Renal cortex interstitium (tissue), 11 donors: Measurements from ENCODE around the gene POPDC3. TPM values are rescaled to one million over a fixed set of nuclear protein-coding genes. Genes with fewer than 3 reads are reported as not detected.
"Not testable (repeated sequence)": the region's sequence is repeated elsewhere in the genome, so short reads cannot be mapped to it uniquely, and the experiment has no call there.

ENCODE experiments used
- DNase-seq, 11 donors: peaks; one replicate each; pipeline ENCODE4 v3.0.0-alpha.2; 2013; ENCODE audit warnings: low read depth in 9 of 11, low spot score in 4 of 11; ENCODE audit errors: extremely low read depth in 1 of 11
- polyA plus RNA-seq, 3 donors: library from polyadenylated mRNA; unstranded; fragments of 120-200 nt; gene quantifications; one replicate each; pipeline ENCODE4 v1.2.1, GENCODE V29; 2013; ENCODE audit not compliant: insufficient read length in 3 of 3

Gene POPDC3
- polyA plus RNA-seq, 3 donors: 0.19 to 0.37 TPM; not detected in 1

DNA sequence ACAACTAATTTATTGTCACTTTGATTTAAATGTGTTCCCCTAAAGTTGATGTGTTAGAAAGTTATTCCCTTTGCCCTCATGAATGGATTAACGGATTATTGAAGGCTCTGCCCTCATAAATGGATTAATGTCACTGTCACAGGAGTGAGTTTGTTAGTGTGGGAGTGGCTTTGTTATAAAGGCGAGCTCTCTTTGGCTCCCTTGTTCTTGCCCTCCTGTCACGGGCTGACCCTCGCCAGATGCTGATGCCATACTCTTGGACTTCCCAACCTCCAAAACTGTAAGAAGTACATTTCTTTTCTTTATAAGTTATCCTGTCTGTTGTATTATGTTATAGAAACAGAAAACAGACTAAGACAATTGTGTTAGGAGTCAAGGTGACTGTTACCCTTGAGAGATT is 22.7 kb upstream of the POPDC3 start:
- DNase-seq: no peak

DNA sequence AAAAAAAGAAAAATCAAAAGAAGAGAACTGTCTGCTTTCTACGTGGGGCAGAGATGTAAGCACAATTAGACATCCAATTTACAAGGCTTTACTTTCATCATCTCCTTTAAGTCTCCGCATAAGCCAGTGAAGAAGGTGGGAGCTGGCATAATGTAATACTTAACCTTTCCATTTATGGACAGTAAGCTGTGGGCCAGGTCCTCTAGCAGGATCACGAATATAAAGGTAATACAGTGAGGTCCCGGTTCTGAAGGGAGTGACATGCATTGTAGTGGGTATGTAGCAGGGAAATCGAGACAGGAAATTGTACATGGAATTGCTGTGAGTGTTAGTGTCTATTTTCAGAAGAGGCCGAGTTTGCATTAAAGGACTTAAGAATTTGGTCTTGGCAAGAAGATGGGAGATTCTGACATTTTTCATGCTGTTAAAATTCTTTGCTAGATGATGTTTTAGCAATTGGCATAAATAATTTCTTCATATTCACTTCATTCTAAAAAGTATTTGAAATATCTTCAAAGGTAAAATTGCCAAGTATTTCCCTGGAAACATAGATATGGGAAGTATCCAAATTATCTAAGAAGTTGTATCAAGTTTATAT is 20.4 kb upstream of the POPDC3 start:
- DNase-seq: no peak

DNA sequence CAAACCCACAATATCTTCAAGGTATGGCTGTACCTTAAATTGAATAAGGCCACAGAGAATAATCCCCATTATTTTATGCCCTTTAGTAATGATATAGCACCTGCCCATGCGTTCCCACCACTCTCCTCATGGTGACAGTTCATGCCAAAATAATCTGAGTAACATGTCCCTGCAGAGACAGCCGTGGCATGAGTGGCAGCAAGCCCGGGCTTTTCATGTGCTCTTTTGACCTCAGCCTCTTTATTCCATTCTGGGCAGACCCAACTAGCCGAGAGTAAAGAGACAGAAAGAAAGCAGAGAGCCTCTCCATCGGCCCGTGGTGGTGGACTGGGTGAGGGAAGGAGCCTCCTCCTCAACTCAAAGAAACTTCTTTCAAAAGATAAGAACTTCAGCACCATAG is 19.9 kb upstream of the POPDC3 start:
- DNase-seq: no peak

DNA sequence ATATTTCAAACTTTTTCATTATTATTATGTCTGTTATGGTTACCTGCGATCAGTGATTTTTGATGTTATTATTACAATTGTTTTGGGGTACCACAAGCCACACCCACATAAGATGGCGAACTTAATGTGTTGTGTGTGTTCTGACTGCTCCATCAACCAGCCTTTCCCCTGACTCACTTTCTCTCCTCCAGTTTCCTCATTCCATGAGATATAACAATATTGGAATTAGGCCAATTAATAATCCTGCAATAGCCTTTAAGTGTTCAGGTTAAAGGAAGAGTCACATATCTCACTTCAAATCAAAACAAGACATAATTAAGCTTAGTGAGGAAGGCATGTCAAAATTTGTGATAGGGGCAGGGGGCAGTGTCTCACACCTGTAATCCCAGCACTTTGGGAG is 16.3 kb upstream of the POPDC3 start:
- no peak for DNase-seq

DNA sequence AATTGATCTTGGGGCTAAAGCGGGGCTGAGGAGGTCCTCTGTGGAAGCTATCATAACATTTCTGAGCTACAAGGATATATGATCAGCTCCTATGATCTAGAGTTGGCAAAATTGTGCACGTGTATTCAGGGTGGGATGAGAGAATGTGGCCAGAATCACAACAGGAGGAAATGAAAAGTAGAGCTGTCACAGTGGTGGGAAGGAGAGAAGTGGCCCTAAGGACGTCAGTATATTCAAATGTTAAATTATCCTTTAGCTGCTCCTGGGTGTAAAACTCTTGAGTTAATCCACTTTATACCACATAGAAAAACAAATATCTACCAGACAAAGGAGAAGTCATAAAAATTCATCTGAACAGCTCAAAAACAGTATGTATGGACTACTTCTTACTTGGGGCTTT is 14.8 kb upstream of the POPDC3 start:
- DNase-seq: no peak

DNA sequence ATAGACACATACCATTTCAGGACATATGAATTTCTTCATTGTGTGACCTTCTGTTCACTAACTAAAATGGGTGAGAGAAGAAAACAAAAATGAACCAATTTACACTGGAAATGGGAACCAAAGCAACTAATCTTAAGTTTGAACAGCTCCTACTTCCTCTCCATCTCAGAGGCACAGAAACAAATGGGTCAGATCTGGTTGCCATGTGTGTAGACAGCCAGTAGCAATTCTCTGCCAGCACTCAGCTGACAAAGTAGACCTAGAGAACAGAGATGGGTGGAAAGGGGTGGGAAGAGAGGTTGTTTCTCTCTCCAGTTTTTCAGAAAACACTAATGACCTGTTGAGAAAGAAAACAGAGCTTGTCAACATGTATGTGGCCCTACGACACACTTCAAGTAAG is 14.3 kb upstream of the POPDC3 start:
- no peak for DNase-seq

DNA sequence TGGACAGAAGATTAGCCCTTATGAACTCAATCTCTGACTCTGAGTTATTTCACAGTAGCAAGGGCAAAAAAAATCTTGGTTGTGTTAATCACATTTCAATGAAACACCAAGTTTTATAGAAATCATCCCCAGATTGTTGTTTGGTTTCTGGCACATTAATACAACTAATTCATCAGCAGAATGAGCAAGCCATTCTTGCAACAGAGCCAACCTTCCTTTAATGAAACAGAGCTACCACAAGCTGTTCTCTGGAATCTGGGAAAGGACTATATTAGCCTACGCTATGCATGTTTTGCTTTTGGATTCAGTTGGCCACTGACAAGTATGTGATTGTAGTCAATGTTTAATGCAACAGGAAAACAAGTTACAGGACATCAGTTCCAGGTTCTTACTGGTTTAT is 13.8 kb upstream of the POPDC3 start:
- DNase-seq: no peak

DNA sequence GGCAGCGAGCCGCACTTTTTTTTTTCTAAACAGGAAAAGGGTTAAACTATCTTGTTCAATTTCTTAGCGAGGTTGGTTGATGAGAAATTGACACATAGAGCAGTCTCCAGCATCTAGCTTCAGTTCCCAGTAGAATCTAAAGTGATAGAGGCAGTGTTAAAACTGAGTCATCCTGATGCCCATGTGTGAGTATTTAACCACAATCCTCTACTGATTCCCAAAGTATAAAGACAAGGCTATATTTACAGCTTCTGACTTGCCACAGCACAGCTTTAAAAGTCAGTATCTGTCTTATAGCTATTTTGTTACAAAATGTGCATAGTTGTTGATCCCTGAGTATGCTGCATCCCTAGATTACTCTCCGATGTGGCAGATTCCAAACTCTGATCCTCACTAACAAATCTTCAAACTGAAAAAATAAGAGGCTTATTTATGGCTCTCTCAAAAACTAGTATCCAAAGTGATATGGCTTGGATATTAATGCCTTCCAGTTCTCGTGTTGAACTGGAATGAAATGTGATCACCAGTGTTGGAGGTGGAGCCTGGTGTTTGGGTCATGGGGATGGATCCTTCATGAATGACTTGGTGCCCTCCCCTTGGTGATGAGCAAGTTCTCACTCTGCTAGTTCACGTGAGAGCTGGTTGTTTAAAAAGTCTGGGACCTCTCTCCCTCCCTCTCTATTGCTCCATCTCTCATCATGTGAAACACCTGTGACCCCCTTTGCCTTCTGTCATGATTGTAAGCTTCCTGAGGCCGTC is 13.1 kb upstream of the POPDC3 start:
- no peak for DNase-seq

DNA sequence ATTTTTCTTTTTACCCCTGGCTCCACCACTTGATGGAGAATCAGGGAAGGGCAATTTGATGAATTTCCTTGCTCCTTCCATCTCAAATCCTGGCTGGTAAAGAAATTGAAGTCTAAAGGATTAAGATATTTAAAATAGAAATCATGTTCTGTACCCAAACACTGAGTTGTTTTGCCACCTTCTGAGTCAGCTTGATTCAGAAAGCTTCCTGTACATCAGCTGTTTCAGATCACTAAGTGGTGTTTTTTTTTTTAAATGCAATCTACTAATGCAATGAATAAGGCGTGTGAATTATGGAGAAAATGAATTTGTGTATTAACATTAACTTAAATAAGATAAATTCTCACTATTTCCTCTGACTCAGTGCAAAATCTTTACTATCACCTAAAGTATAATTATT is 11.5 kb upstream of the POPDC3 start:
- DNase-seq: no peak

DNA sequence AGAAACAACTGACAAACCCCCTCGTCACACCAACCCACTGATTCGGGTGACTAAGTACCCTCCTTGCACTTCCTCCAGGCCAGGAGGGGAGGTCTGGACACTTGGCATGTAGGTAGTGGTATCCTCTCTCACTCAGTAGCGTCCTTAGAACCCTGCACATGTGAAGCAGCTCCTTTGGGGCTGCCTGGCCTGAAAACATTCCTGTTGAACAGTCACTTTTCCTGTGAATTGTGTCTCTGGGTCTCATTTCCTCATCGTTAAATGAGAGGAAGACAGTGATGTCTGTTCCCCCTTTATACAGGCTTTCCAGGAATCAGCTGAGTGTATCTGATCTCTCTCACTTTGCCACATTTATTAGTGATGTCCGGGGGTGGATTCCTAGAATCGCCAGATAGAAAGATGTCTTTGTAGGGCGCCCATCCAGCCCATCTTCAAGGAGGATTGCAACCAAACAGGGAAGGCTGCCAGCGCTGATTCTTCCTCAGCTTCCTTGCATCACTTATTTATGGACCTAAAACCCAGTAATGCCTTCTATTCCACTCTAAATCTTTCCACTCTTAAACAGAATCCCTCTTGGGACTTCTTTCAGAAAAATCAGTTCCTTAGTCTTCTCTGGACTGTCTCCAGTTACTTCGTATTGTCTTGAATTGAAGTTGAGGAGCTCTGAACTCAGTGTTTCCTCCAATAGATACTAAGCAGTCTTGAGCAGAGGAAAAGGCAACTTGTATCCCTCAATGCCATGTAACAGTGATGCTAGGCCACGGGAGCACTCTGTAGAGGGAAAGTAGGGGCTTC is 9.4 kb upstream of the POPDC3 start:
- no peak for DNase-seq

DNA sequence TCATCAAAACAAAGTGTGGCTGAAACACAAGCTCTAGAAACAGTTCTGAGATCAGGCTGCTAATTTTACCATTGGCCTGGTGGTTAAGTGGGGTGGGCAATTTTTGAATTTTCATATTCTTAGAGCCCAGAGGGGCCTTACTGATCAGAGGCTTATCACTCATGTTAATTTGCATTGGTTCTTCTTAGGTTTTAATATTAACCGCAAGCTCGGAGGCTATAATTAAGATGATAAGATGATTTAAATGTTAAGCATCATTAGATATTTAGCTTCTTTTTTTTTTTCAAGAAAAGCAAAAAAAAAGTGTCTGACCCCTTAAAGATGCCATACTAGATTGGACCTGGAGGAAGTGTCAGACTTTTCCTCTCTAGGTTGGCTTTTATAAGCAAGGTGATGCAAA is 8.4 kb upstream of the POPDC3 start:
- DNase-seq: no peak

DNA sequence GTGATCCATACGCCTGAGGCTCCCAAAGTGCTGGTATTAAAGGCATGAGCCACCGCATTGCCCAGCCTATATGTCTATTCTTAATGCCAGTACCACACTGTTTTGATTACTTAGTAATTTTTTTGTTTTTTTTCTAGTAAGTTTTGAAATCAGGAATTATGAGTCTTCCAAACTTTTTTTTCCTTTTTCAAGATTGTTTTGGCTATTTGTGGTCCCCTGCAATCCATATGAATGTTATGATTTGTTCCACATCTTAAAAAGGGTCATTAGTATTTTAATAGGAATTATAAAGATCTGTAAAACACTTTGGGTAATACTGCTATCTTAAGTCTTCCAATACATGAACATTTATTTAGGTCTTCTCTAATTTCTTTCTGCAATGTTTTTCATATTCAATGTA is 6.8 kb upstream of the POPDC3 start:
- DNase-seq: no peak

DNA sequence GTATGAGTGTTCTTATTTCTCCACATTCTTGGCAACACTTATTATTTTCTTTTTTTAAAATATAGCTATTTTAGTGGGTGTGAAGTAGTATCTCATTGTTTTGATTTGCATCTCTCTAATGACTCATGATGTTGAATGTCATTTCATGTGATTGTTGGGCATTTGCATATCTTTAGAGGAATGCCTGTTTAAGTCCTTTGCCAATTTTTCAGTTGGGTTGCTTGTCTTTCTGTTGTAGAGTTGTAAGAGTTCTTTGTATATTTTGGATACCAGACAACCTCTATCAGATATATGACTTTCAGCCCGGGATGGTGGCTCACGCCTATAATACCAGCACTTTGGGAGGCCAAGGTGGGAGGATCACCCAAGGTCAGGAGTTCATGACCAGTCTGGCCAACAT is 5.1 kb upstream of the POPDC3 start:
- DNase-seq: no peak

DNA sequence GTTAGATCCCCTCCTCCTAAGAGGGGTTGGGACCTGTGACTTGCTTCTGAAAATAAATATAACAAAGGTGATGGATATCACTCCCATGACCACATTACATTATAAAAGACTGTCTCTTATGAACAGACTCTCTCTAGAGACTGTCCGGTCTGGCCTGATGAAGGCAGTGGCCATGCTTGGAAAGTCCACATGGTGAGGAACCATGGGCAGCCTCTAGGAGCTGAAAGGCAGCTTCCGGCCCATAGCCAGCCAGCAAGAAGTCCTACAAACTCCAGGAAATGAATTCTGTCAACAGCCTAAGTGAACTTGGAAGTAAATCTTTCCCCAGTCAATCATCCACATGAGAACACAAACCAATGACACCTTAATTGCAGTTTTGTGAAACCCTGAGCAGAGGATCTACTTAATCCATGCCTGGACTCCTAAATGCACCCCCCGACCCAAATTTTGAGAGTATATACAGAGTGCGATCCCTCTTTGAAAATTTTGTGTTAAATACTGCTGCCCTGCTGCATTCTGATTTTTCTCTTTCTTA is 2.2 kb upstream of the POPDC3 start:
- DNase-seq: no peak

DNA sequence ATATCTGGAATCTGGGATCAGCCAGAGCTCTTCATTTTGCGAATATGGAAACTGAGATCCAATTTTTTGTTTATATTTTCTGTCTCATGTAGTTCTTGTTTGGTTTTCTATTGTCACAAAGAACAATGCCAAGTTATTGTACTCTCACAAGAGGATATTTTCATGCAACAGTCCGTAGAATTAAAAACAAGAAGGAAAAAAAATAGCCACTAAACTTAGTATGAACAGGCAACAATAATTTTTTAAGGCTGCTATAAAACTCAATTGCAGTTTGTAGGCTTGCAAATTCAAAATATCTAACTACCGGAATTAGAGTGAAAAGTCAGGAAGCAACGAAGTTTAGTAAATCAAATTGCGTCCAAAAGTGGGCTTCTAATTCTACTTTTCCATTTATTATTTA is 1.2 kb downstream of the POPDC3 start:
- no peak for DNase-seq

DNA sequence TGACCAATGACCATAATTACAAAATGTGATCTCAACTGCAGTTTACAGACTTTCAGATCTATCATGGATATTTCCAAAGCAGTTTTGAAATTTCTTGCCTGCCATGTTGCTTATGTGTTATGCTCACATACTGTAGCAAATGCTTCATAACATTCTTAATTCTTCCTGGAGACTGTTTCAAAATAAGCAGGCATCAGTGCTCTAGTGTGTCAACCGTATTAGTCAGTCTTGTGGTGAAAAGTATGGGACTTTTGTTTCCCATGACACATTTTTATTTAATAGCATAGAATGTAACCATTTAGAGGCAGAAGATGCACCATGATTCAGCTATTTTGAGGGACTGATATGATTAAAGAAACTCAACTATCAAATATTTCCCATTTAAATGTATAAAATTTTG is 1.7 kb downstream of the POPDC3 start:
- DNase-seq: no peak

DNA sequence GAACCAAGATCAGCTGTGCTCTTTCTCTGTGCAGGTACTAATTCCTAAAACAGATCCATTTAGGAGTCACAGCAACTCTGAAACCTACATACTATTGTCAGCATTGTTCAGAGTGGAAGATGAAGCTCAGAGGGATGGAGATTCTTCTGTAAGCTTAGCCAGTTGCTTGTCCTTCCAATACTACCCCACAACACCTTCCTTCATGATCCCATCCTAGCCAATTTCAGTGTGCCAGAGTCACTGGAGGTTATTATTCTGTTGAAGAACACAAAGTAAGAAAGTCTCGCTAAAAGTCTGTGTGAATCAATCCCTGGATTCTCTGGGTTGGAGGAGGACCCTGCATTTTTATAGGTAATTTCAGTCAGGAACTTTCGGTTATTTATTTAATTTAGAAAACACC is 2.3 kb downstream of the POPDC3 start:
- no peak for DNase-seq

DNA sequence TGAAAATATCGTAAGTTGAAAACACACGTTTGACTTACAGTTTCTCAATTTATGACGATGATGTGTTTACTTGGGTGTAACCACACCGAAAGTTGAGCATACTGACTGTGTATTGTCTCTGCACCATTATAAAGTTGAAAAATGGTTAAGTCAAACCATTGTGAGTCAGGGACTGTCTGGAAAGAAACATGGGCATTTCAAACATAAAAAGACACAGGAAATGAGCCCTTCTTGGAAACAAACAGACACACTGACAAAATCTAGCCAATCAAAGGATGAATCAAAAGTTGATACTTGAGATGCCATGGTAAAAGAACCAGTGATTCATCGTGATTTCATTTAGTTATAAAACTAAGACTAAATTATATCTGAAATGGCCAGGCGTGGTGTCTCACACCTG is 5.3 kb downstream of the POPDC3 start:
- DNase-seq: no peak

DNA sequence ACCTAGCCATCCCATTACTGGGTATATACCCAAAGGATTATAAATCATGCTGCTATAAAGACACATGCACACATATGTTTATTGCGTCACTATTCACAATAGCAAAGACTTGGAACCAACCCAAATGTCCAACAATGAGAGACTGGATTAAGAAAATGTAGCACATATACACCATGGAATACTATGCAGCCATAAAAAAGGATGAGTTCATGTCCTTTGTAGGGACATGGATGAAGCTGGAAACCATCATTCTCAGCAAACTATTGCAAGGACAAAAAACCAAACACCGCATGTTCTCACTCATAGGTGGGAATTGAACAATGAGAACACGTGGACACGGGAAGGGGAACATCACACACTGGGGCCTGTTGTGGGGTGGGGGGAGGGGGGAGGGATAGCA is 7.3 kb downstream of the POPDC3 start:
- not testable (repeated sequence) for DNase-seq

DNA sequence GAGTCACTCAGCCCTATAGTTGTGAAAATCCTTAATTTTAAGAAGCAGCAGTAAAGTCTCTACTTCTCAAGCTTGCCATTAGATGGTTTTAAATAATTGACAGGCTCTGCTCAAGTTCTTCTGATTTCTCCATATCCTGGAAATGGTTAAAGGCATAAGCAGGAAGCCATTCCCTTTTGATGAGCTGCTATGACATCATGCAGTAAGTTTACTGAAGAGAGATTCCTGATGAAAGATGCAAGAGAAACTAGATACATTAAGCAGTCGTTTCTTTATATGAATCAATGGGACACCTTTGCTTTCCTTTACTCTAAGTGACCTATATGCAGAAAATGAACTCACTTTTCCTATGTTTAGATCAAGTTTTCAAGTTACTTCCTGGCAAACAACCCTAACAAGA is 9.8 kb downstream of the POPDC3 start:
- no peak for DNase-seq
